K562 (cell line): ENCODE results near the gene CDC25B. TPM values are rescaled to one million over a fixed set of nuclear protein-coding genes. Genes with fewer than 3 reads are reported as not detected.

Source experiments
- ATAC-seq: fragments of 200-7000 bp; cut with Tn5 transposase; 3 replicates; pipeline ENCODE4 v1.9.1; 2020; ENCODE audit warnings: moderate library complexity
- BruUV-seq: library from RNA; stranded (reverse); fragments of 400-500 nt; replicated peaks from 2 replicates; lab custom pipeline; 2021; lab: Mats Ljungman, UMichigan
- CTCF ChIA-PET: fragments of 300-600 bp; formaldehyde crosslinking; extraction: SDS; loops from one replicate; lab custom pipeline; 2021; ENCODE audit warnings: low intra/inter-chr PET ratio; lab: Yijun Ruan, JAX
- POLR2A ChIA-PET: fragments of 300-600, 350-650 bp; sonication (Branson Sonifier 250); formaldehyde crosslinking; extraction: SDS; loops from one replicate; lab custom pipeline; 2021; ENCODE audit warnings: antibody characterized with exemption, inconsistent platforms; lab: Yijun Ruan, JAX
- DNase-seq, 4 experiments: peaks; one replicate each; pipeline versions ENCODE4 v3.0.0 to v3.0.0-alpha.2; 2011 to 2018; ENCODE audit warnings: low spot score in 3 of 4, mixed read lengths in 3 of 4; ENCODE audit errors: extremely low read depth in 1 of 4
- FAIRE-seq: peaks from 2 replicates; lab custom pipeline; 2011; peaks lifted over from hg19 to GRCh38; lab: Jason Lieb, UNC
- H2AFZ ChIP-seq: 2 replicates; pipeline ENCODE4 v1.6.0; 2011; ENCODE audit warnings: low read depth, low read length, control low read depth, inconsistent platforms
- H3K27ac ChIP-seq: fragments of 200-600 bp; 3 replicates; pipeline ENCODE4 v1.8.0; 2011; ENCODE audit warnings: low read depth, mild to moderate bottlenecking, control low read depth, inconsistent platforms, low read length, moderate library complexity, mixed read lengths; ENCODE audit errors: extremely low read depth
- H3K27me3 ChIP-seq, 2 experiments: fragments of 300-600 bp in 1 of 2; 2 replicates in 1 of 2; 3 replicates in 1 of 2; pipeline versions ENCODE4 v1.6.0 to v1.8.0; 2011; ENCODE audit warnings: inconsistent platforms in 2 of 2, low read length in 2 of 2, mild to moderate bottlenecking in 1 of 2, mixed read lengths in 1 of 2, moderate library complexity in 1 of 2; ENCODE audit not compliant: control insufficient read depth in 2 of 2, insufficient read depth in 2 of 2
- H3K36me3 ChIP-seq: fragments of 300-600 bp; 3 replicates; pipeline ENCODE4 v1.8.0; 2011; ENCODE audit warnings: mild to moderate bottlenecking, low read length, inconsistent platforms; ENCODE audit not compliant: control insufficient read depth, insufficient read depth
- H3K4me1 ChIP-seq, 2 experiments: fragments of 200-600 bp in 1 of 2; replicated peaks in 1 of 2; 2 replicates in 1 of 2; 3 replicates in 1 of 2; pipeline versions ENCODE4 v1.5.1 to v1.8.0; 2011; ENCODE audit warnings: inconsistent platforms in 2 of 2, low read length in 2 of 2, mild to moderate bottlenecking in 1 of 2, mixed read lengths in 1 of 2, moderate library complexity in 1 of 2; ENCODE audit not compliant: control insufficient read depth in 2 of 2, insufficient read depth in 2 of 2
- H3K4me2 ChIP-seq: 2 replicates; pipeline ENCODE4 v1.6.1; 2011; ENCODE audit warnings: low read length, control low read depth, inconsistent platforms, mixed read lengths; ENCODE audit not compliant: insufficient read depth
- H3K4me3 ChIP-seq: fragments of 200-600 bp; sonication (generic), shearing (Covaris generic); 2 replicates; pipeline ENCODE4 v1.5.1; 2016; ENCODE audit warnings: control low read depth, inconsistent platforms
- H3K79me2 ChIP-seq: fragments of 200-600 bp; 3 replicates; pipeline ENCODE4 v1.8.0; 2011; ENCODE audit warnings: low read length, inconsistent platforms; ENCODE audit not compliant: control insufficient read depth, insufficient read depth
- H3K9ac ChIP-seq, 2 experiments: 2 replicates each; pipeline versions ENCODE4 v1.6.0 to v1.6.1; 2011; ENCODE audit warnings: low read depth in 2 of 2, low read length in 2 of 2, control low read depth in 1 of 2, inconsistent platforms in 1 of 2, mild to moderate bottlenecking in 1 of 2, mixed read lengths in 1 of 2; ENCODE audit not compliant: insufficient read depth in 1 of 2
- H3K9me1 ChIP-seq: one replicate; pipeline ENCODE4 v1.6.0; 2011; ENCODE audit warnings: inconsistent platforms, mild to moderate bottlenecking, low read length, moderate library complexity; ENCODE audit not compliant: control insufficient read depth, insufficient read depth
- H3K9me3 ChIP-seq: replicated peaks from 2 replicates; pipeline ENCODE4 v1.5.1; 2011; ENCODE audit warnings: low read depth, low read length, inconsistent platforms; ENCODE audit not compliant: control insufficient read depth, insufficient read depth
- H4K20me1 ChIP-seq: replicated peaks from 2 replicates; pipeline ENCODE4 v1.6.1; 2011; ENCODE audit warnings: low read length, inconsistent platforms, mixed read lengths; ENCODE audit not compliant: control insufficient read depth, insufficient read depth
- ADNP ChIP-seq: fragments of 200-800 bp; sonication (Bioruptor generic); IDR thresholded peaks from 2 replicates; pipeline ENCODE4 v1.6.1; 2016; ENCODE audit warnings: missing genetic modification characterization, missing compliant biosample characterization
- BDP1 ChIP-seq: IDR thresholded peaks from 3 replicates; pipeline ENCODE4 v1.6.1; 2011; ENCODE audit not compliant: insufficient read length, insufficient read depth
- DIDO1 ChIP-seq: fragments of 450-650 bp; IDR thresholded peaks from 2 replicates; pipeline ENCODE4 v1.6.1; 2016; ENCODE audit warnings: low read depth, missing biosample characterization, missing genetic modification characterization
- HDAC8 ChIP-seq: fragments of 450-650 bp; IDR thresholded peaks from 2 replicates; pipeline ENCODE4 v1.6.1; 2016; ENCODE audit warnings: mild to moderate bottlenecking, missing genetic modification characterization, moderate library complexity, missing compliant biosample characterization
- POLR2A ChIP-seq: fragments of 450-650 bp; conservative IDR thresholded peaks from 2 replicates; pipeline ENCODE4 v1.6.1; 2016
- POLR2AphosphoS5 ChIP-seq: IDR thresholded peaks from 2 replicates; pipeline ENCODE4 v1.6.1; 2011; ENCODE audit warnings: mild to moderate bottlenecking, low read depth, low read length, moderate library complexity; ENCODE audit not compliant: control insufficient read depth, insufficient read depth
- POLR2G ChIP-seq: fragments of 200-400 bp; formaldehyde crosslinking; IDR thresholded peaks from 2 replicates; pipeline ENCODE4 v1.6.1; 2017; ENCODE audit warnings: low read depth, mild to moderate bottlenecking, antibody characterized with exemption, low read length, moderate library complexity
- PRMT5 ChIP-seq: sonication (generic); formaldehyde crosslinking; IDR thresholded peaks from 2 replicates; pipeline ENCODE4 v1.5.0; 2020; ENCODE audit warnings: missing genetic modification reagents
- SETDB1 ChIP-seq: IDR thresholded peaks from one replicate; pipeline ENCODE4 v1.6.1; 2012; ENCODE audit warnings: low read length, control low read depth, inconsistent platforms
- YBX1 ChIP-seq: fragments of 450-650 bp; IDR thresholded peaks from 2 replicates; pipeline ENCODE4 v1.7.1; 2016; ENCODE audit warnings: mild to moderate bottlenecking
- ZKSCAN8 ChIP-seq: fragments of 200-800 bp; sonication (Bioruptor generic); IDR thresholded peaks from 2 replicates; pipeline ENCODE4 v1.6.1; 2016; ENCODE audit warnings: missing genetic modification characterization, missing compliant biosample characterization
- WGBS: fragments of 100-300 bp; shearing (Covaris generic); methylation state at CpG from one replicate; pipeline ENCODE4 v1.1.6; 2016; ENCODE audit warnings: low coverage, mixed read lengths; ENCODE audit not compliant: insufficient coverage; ENCODE audit errors: missing lambda C conversion rate; 5-methylcytosine and 5-hydroxymethylcytosine counted together
- in situ Hi-C: fragments of 300-500 bp; cut with MboI; formaldehyde crosslinking; loops from 4 replicates; pipeline ENCODE4 v1.15.0; 2018; ENCODE audit warnings: inconsistent platforms, mixed read lengths
- intact Hi-C: fragments of 100-400 bp; cut with micrococcal nuclease; formaldehyde crosslinking; loops from 2 replicates; pipeline ENCODE4 v1.14.2; 2022
- polyA plus RNA-seq, 8 experiments: library from polyadenylated mRNA; depleted of rRNA in 4 of 8; stranded (reverse) in 5 of 8; unstranded in 3 of 8; fragments of >200 nt; fragmentation: Nextera tagmentation in 2 of 8; fragmentation: Illumina TruSeq in 1 of 8; extraction: Ambion mirVana in 2 of 8; extraction: Trizol in 1 of 8; gene quantifications; 2 replicates each; pipeline versions ENCODE4 v1.2.1 to v1.2.3, GENCODE V29; 2011 to 2014; ENCODE audit warnings: inconsistent platforms in 1 of 8, missing spikeins in 1 of 8
- total RNA-seq, 7 experiments: library from RNA; depleted of rRNA in 6 of 7; stranded (reverse); fragments of >200 nt in 6 of 7; fragmentation: Illumina TruSeq in 2 of 7; extraction: Trizol in 2 of 7; gene quantifications; 2 replicates each; pipeline versions ENCODE4 v1.2.1 to v1.2.3, GENCODE V29; 2011 to 2021; ENCODE audit warnings: low replicate concordance in 1 of 7
- TF ChIP-seq, protein P1 (sequence below): sonication (generic); formaldehyde crosslinking; IDR thresholded peaks from 2 replicates; pipeline ENCODE4 v1.8.0; 2022; ENCODE audit warnings: missing genetic modification reagents, mild to moderate bottlenecking, moderate library complexity, borderline replicate concordance
- TF ChIP-seq, protein P2 (sequence below): sonication (generic); formaldehyde crosslinking; IDR thresholded peaks from 2 replicates; pipeline ENCODE4 v1.8.1; 2023; ENCODE audit warnings: missing genetic modification reagents, mild to moderate bottlenecking, borderline replicate concordance
- TF ChIP-seq, protein P3 (sequence below): fragments of 250-450 bp; sonication (Bioruptor Pico); IDR thresholded peaks from 2 replicates; pipeline ENCODE4 v1.5.0; 2021

The CDC25B gene
- total and polyA plus RNA-seq, 9 of the 15 experiments (the other 6 are each of a cell fraction or from before 2014, with no cell fraction given) = 2.3 to 35.7 (median 9.5) TPM

DNA sequence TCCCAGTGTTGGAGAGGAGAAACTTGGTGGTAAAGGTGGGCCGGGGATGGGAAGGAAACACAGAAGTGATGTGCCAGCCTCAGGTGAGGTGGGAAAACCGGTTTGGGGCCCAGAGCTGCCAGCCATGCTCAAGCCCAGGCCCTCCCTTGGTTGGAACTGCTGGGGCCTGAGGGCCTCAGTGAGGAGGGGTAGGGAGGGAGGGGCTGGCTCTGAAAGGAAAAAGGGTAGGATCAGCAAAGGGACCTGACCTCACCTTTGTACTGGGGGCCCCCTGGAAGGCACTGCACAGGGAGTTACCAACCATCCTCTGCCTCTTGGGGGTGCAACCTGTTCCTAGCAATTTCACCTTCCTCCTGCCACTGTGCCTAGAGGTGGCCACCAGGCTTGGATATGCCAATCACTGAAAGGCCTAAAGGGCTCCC, 13.0 kb upstream of the CDC25B start (continued):
- peak; percentile 8; the same call in 1 of the 2 replicates for TF ChIP-seq POLR2AphosphoS5
- TF ChIP-seq POLR2G = peak; percentile 46; the same call in 1 of the 2 replicates
- no peak for TF ChIP-seq BDP1

DNA sequence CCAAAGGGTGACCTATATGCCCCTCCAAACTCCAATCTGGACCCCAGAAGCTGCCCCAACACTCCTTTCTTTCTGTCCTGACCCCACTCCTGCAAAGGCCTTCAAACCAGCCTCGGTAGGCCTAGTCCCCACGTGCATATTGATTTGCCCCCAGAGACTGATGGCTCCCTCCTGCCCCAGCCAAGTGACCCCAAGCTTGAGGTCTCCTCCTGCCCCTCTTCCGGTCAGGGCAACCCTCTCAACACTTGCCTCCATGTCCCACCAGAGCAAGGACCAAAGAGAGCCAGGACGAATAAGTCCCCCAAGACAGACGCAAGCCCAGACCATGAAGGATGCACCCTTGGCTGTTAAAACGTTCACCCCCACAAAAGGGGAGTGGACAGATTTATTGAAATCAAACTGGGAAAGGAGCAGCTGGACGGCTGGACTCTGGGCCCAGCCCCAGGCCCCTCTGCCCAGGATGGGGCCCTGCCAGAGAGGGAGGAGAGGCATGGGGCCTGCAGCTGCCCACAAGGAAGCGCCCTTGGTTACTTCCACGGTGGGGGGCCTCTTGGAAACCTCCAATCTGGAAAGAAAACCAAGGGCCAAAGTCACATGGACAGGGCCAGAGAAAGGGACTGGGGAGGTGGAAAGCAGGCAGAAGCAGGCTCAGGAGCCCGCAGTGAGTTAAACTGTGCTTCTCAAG, 12.5 kb upstream of the CDC25B start:
- CTCF ChIA-PET = no interaction called here
- FAIRE-seq (no peak), DNase-seq (no peak), ATAC-seq (no peak)
- Histone ChIP-seq H3K4me3 (no peak overlapping the region), H3K9ac (peak overlapping the region in 1 of 2 experiments; percentile 68; a peak in 1 of 4 replicates), H2AFZ (no peak overlapping the region), H3K4me2 (no peak overlapping the region), H3K79me2 (peaks cover 31% of the 10 kb centered on the region), H3K36me3 (peaks cover 21% of the 10 kb centered on the region; the same call in 1 of the 3 replicates), H4K20me1 (peaks cover 6% of the 10 kb centered on the region), H3K4me1 (peaks cover 8 to 39% of the 10 kb centered on the region in 2 experiments; a peak in 3 of 5 replicates), H3K9me3 (no peaks in the 10 kb centered on the region), H3K27me3 (no peaks in the 10 kb centered on the region), H3K27ac (no peak overlapping the region), H3K9me1 (no peaks in the 10 kb centered on the region)
- WGBS = 64% methylated on average over 8 of the region's 10 CpGs
- in situ Hi-C loops (no loop called here), intact Hi-C loops (loop anchor here (10.0 kb wide), 2 partner anchors 109 to 411 kb away; no protein-coding TSS in a partner anchor)
- BruUV-seq = no TSS peak
- POLR2A ChIA-PET = interaction anchor here (0.9 to 1.7 kb wide), 3 partner anchors 79 to 194 kb away, joined by 3 to 4 read pairs (median 3); no protein-coding TSS in a partner anchor
- TF ChIP-seq YBX1 = no peak
- TF ChIP-seq, protein P1, sequence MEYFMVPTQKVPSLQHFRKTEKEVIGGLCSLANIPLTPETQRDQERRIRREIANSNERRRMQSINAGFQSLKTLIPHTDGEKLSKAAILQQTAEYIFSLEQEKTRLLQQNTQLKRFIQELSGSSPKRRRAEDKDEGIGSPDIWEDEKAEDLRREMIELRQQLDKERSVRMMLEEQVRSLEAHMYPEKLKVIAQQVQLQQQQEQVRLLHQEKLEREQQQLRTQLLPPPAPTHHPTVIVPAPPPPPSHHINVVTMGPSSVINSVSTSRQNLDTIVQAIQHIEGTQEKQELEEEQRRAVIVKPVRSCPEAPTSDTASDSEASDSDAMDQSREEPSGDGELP (CRISPR knock-in tag) = 0 out of 2 replicates have a peak, but pooled peaks have one; percentile 21
- no peak for TF ChIP-seq ZKSCAN8 (CRISPR knock-in tag)
- peak; percentile 38; the same call in 1 of the 2 replicates for TF ChIP-seq POLR2A
- TF ChIP-seq HDAC8 = no peak
- no peak for TF ChIP-seq DIDO1 (tag)
- TF ChIP-seq SETDB1 = no peak
- TF ChIP-seq, protein P2, sequence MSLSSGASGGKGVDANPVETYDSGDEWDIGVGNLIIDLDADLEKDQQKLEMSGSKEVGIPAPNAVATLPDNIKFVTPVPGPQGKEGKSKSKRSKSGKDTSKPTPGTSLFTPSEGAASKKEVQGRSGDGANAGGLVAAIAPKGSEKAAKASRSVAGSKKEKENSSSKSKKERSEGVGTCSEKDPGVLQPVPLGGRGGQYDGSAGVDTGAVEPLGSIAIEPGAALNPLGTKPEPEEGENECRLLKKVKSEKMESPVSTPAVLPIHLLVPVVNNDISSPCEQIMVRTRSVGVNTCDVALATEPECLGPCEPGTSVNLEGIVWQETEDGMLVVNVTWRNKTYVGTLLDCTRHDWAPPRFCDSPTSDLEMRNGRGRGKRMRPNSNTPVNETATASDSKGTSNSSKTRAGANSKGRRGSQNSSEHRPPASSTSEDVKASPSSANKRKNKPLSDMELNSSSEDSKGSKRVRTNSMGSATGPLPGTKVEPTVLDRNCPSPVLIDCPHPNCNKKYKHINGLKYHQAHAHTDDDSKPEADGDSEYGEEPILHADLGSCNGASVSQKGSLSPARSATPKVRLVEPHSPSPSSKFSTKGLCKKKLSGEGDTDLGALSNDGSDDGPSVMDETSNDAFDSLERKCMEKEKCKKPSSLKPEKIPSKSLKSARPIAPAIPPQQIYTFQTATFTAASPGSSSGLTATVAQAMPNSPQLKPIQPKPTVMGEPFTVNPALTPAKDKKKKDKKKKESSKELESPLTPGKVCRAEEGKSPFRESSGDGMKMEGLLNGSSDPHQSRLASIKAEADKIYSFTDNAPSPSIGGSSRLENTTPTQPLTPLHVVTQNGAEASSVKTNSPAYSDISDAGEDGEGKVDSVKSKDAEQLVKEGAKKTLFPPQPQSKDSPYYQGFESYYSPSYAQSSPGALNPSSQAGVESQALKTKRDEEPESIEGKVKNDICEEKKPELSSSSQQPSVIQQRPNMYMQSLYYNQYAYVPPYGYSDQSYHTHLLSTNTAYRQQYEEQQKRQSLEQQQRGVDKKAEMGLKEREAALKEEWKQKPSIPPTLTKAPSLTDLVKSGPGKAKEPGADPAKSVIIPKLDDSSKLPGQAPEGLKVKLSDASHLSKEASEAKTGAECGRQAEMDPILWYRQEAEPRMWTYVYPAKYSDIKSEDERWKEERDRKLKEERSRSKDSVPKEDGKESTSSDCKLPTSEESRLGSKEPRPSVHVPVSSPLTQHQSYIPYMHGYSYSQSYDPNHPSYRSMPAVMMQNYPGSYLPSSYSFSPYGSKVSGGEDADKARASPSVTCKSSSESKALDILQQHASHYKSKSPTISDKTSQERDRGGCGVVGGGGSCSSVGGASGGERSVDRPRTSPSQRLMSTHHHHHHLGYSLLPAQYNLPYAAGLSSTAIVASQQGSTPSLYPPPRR (CRISPR knock-in tag) = no peak
- TF ChIP-seq ADNP (tag) = no peak
- no peak for TF ChIP-seq PRMT5 (CRISPR knock-in tag)
- TF ChIP-seq, protein P3, sequence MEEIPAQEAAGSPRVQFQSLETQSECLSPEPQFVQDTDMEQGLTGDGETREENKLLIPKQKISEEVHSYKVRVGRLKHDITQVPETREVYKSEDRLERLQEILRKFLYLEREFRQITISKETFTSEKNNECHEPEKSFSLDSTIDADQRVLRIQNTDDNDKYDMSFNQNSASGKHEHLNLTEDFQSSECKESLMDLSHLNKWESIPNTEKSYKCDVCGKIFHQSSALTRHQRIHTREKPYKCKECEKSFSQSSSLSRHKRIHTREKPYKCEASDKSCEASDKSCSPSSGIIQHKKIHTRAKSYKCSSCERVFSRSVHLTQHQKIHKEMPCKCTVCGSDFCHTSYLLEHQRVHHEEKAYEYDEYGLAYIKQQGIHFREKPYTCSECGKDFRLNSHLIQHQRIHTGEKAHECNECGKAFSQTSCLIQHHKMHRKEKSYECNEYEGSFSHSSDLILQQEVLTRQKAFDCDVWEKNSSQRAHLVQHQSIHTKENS = no peak
